ENCODE measurements around the gene PTPRT.

DNA sequence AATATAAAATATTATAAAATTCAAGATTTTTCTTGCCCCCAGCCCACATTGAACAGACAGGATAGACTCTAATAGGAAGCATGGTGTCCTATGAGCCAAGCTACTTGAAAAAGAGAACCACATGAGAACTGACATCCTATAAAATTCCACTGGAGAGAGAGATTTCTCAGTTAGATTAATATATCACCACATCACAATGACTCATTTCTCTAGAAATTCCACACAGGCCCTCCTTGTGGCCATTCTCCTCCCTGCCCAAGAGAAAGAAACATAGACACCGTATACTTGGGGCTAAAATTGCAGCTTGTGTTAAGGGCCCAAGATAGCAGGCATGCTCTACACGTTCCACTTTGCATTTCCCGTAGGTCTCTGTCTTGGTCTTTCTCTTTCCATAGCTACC lies 481.4 kb downstream of the PTPRT start:
- TF ChIP-seq, protein P1, sequence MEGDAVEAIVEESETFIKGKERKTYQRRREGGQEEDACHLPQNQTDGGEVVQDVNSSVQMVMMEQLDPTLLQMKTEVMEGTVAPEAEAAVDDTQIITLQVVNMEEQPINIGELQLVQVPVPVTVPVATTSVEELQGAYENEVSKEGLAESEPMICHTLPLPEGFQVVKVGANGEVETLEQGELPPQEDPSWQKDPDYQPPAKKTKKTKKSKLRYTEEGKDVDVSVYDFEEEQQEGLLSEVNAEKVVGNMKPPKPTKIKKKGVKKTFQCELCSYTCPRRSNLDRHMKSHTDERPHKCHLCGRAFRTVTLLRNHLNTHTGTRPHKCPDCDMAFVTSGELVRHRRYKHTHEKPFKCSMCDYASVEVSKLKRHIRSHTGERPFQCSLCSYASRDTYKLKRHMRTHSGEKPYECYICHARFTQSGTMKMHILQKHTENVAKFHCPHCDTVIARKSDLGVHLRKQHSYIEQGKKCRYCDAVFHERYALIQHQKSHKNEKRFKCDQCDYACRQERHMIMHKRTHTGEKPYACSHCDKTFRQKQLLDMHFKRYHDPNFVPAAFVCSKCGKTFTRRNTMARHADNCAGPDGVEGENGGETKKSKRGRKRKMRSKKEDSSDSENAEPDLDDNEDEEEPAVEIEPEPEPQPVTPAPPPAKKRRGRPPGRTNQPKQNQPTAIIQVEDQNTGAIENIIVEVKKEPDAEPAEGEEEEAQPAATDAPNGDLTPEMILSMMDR (IDR thresholded peaks at IDR 0.05): no peak
- no peak for TF ChIP-seq POLR2A (IDR thresholded peaks at IDR 0.05)

Measured in Peyer's patch (tissue), 4 donors.